NCI-H2081 (cell line): ENCODE measurements around the gene ACSF3.
"Not testable (repeated sequence)": the region's sequence is repeated elsewhere in the genome, so short reads cannot be mapped to it uniquely, and the experiment has no call there.

Experiments
- DNase-seq, 2 experiments: peaks; one replicate each; lab custom pipeline; 2025; lab: John Stamatoyannopoulos, UW

ACSF3 gene

DNA sequence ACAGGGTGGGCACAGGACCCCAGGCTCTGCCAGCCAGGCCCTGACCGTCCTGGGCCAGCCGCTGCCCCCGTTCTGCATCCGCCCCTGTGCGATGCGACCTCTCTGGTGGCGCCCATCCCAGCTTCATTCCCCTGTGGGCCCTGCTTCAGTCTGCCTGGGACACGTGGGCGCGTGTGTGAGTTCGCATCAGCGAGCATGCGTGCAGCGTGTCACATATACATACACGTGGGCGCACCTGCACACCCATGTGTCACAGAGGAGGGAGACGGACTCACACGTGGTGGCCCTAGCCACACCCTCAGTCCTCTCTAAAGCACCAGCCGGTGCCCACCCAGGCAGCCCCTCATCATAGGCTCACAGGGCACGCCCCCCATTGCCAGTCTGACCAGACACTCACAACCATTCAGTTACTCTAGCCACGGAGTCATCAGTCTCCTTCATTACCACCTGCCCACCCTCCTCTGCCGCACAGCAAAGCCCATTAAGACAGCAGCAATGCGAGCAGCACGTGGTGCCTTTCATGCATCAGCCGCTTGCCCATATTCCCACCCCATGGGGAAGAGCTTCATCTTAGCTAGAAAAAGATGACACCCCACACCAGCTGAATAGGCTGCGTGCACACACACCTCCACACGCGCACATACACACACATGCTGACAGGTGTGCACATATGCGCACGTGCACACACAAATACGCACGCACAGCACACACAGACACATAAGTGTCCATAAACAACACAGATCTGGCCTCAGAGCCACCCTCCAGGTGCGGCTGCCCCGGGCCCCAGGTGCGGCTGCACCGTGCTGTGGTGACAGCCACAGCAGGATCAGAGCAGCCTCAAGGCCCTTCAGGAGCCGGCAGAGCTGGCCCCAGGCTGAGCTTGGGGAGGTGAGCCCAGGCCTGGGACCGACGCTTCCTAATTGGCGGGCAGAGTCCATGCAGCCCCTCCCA lies 68.4 kb downstream of the ACSF3 start:
- no peak for DNase-seq

- no peak for DNase-seq
Measured at GRCh38 chr16:89163297-89163696, 69.6 kb downstream of the ACSF3 start.

- no peak for DNase-seq
Measured at GRCh38 chr16:89164436-89164835, 70.8 kb downstream of the ACSF3 start.

DNA sequence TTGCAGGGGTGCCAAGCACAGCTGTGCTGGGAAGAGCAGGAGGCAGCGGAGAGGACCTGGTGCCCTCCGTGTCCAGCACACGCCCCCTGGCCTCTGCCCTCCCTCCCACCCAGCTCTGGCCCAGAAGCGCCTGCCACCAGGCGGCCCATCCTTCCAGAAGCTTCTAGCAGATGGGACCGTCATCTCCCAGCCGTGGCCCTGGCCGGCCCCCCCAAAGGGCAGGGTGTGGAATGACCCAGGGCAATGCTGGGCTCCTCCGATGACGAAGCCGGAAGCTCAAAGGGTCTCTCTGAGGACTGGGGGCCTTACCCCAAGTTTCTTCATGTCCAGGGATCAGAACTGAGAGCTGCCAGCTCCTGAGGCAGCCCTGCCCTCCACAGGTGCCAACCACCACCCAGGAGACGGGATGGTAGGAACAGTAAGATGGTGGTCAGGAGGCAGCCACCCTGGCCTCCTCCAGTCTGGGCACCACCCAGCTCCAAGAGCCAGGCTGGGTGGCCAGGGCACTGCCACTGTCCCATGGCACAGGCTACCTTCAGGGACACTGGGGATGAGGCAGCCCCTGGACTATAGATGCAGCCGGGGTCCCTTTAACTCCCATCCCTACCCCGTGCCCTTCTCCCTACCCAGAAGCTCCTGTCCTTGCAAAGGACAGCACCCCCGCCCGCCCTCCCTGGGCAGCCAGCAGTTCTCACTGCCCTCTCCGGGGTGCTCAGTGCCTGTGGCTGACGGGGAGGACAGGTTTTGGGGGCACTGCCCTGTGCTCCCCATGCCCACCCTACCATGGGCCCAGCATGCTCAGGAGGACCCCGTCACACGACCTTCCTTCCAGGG lies 71.4 kb downstream of the ACSF3 start:
- DNase-seq = no peak

- not testable (repeated sequence) for DNase-seq
Measured at GRCh38 chr16:89165681-89165979, 72.0 kb downstream of the ACSF3 start.

DNA sequence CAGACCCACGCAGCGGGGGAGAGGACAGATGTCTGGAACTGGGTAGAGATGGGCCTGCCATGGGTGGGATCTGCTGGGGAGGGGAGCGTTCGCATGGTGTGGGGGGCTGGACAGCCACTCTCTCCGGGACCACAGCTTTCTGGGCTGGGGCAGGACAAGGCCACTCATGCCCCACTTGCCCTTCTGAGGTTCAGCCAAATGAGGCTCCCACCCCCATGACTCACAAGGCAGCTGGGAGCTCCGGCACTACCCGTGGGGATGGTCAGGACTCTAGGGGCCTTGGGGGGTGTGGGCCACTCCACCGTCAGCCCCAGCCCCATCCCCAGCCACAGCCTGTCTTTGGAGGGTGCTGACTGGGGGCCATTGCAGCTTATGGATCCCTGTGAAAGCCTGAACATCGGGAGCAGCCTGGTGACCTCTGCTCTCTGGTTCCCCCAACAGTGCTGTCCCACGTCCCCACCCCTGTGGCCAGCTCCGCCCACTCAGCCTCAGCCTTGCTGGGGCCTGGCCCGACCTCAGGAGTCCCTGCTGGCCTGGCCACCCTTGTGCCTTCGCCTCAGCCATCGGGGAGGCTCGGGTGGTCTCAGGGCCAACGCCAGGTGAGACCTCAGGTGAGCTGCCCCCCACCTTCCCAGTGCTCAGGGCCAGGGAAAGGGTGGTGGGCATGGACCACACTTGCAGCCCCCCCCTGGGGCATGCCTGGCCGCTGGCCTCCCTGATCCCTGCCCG lies 73.2 kb downstream of the ACSF3 start:
- no peak for DNase-seq

- DNase-seq = peak; percentile 49 to 62
Measured at GRCh38 chr16:89167425-89167941, 73.8 kb downstream of the ACSF3 start.

- no peak for DNase-seq
Measured at GRCh38 chr16:89168381-89169189, 74.9 kb downstream of the ACSF3 start.

DNA sequence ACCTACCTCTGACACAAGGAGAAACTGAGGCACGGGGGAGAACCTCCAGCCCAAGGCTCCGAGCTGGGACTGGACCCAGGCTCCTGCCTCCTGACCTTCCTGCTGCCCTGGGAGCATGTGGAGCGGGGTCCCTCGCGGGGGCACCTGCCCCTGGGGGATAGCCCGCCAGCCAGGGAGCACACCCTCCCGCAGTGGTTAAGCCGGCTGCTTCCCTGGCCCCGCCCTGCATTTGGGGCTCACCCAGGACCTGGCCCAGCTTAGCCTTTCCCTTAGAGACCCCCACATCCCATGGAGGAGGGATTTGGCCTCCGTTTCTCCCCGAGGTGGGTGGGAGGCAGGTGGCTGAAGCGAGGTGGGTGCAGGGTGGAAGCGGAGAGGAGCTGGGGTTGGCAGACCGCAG lies 76.1 kb downstream of the ACSF3 start:
- DNase-seq = no peak

- DNase-seq = peak in 1 of 2 experiments; percentile 8
Measured at GRCh38 chr16:89170346-89171215, 76.9 kb downstream of the ACSF3 start.

DNA sequence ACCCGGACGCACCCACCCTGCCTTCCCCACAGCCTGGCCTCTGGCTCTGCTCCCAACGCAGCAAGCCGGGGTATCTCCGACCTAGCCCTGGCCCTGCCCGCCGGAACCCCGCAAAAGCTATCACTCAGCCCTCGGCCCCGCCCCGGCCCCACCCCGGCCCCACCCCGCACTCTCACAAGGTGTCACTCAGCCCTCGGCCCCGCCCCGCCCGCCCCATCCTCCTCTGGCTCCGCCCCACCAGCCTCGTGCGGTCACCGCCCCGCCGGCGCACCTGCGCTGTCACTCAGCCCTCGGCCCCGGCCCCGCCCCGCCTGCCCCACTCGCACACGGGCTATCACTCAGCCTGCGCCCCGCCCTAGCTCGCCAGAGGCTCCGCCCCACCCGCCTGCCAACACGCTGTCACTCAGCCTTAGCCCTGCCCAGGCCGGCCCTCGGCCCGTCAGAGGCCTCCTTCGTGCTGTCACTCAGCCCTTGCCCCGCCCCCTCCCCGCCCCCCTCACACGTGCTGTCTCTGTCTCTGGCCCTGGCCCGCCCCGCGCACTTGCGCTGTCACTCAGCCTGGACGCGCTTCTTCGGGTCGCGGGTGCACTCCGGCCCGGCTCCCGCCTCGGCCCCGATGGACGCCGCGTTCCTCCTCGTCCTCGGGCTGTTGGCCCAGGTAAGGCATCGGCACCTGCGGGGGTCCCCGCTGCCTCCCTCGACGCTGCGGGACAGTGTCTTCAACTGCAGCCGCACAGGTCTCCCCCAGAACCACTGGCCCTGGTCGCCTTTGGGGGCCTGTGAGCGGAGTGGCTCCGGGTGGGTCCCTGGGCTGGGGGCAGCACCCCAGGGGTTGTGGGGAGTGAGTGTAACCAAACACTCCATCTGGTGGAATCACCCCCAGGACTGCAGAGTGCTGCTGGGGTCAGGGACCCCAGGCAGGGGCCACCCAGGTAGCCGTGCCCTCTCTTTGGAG lies 77.8 kb downstream of the ACSF3 start, which contains the start of gene CDH15:
Gene CDH15, plus strand, starts transcription at position 533 of the 955 bp plus-strand sequence. Its CDS starts 84 bp downstream, at position 617.
- peak; percentile 84 to 89 for DNase-seq

DNA sequence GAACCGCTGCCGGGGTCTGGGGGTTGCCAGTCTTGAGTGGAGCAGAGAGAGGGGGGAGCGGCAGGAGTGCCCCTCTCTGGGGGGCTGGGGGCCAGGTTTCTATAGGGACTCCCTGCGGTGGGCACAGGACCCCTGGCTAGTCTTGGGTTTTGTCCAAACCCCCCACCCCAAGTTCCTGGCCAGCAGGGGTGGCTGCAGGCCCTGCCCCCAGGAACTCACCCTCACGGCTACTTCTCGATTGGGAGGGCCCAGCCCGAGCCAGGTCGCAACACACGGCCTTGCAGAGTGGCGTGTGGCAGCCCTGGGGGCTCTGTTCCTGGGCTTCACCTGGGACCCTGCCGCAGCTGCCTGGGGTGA lies 78.5 kb downstream of the ACSF3 start:
- DNase-seq = no peak

DNA sequence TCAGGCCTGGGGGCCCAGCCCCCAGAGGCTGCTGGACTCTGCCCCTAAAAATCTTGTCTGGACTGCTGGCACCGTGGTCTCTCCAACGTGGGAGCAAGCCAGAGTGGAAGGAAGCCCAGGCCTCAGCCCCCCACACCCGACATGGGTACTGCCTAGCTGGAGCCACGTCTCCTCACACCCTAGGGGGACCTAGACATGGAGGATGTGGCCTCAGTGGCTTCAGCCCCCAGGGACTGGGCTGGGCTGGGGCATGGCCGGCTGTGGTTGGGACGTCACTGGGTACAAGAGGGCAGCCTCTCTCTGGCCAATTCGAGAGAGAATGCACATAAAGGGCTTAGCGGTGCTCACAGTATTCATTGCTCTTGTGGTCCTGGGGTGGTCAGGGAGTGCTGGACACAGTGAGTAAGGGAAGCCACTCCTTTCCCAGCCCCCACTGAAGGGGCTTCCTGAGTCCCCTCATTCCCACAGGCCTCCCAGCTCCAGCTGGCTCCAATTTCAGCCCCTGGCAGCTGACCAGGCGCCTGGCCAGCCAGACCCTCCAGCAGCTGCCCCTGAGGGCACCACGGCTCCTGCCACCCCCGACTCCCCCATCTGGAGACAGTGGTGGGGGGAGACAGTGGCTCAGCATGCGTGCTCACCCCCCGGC lies 79.0 kb downstream of the ACSF3 start:
- DNase-seq = no peak

GRCh38 chr16:89173174-89173921 lies 79.7 kb downstream of the ACSF3 start:
- DNase-seq = no peak

DNA sequence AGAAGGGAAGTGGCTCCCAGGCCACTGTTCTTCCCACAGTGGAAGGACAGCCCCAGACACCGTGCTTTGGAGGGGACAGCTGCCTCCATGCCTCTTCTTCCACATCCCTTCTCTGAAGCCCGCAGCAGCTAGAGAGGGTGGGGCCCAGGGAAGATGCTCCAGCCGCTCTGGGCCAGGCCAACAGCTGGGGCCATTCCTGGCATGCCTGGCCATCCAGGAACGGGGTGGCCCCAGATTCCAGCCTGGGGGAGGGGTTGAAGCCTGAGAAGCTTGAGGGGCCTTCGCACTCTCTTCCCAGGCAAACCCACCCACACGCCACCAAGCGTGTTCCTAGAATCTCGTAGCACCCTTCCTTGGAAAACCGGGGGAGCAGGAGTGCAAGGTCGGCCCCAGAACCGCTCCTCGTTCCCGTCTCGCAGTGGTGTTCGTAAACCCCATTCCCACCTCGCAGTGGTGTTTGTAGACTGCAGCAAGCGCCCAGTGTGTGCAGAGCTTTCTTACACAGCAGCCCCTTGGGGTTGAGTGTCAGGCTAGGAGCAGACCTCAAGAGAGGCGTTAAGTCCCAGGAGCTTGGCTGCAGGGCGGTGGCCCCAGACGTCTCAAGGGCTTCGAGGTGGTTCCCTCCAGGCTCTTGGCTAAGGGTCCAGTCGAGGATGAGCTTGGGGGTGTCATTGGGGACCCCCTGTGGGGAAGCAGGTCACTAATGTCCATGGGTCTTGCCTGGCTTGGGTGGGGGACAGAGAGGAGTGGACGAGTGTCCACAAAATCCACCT lies 80.6 kb downstream of the ACSF3 start:
- no peak for DNase-seq

DNA sequence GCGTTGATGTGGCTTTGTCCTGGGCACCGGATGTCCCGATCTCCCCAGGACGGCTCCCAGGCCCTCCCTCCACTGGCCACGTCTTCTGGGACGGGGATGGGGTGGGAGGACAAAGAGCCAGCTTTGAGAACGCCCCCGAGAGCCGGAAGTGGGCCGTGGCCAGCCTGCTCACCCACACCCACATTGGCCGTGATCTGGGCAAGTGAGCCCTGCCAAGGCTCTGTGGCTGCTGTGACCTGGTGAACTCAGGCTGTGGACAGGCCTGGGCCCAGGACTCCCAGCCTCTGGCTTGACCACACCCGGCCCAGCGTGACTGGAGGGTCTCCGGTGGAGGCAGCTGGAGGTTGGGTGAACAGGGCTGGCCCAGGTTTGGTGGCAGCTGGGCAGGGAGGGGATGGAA lies 81.2 kb downstream of the ACSF3 start:
- no peak for DNase-seq
